GM12872 (cell line): Measurements from ENCODE around the gene PHACTR3.

Experiments used
- CTCF ChIP-seq: IDR thresholded peaks from 3 replicates; pipeline ENCODE4 v1.5.1; 2011; ENCODE audit warnings: low read depth, mild to moderate bottlenecking, low read length, moderate library complexity; ENCODE audit not compliant: insufficient read depth

PHACTR3 gene

GRCh38 chr20:59576216-59576953 is 28.0 kb upstream of the PHACTR3 start:
- TF ChIP-seq CTCF: no peak

- TF ChIP-seq CTCF: no peak
Measured at GRCh38 chr20:59577037-59577808, 27.1 kb upstream of the PHACTR3 start.

- no peak for TF ChIP-seq CTCF
Measured at GRCh38 chr20:59577809-59578435, 26.4 kb upstream of the PHACTR3 start.

GRCh38 chr20:59578436-59579403 is 25.6 kb upstream of the PHACTR3 start:
- TF ChIP-seq CTCF: no peak

GRCh38 chr20:59579404-59580145 is 24.8 kb upstream of the PHACTR3 start:
- TF ChIP-seq CTCF: no peak

GRCh38 chr20:59580146-59580946 is 24.0 kb upstream of the PHACTR3 start:
- TF ChIP-seq CTCF: no peak
